HG02870 (cell line): ENCODE measurements around the gene NUB1.

Experiments used
- ATAC-seq: cut with Tn5 transposase; IDR thresholded peaks from one replicate; pipeline ENCODE4 v1.9.1; 2021; ENCODE audit warnings: mild to moderate bottlenecking, moderate library complexity; ENCODE audit not compliant: unreplicated experiment

The NUB1 gene

DNA sequence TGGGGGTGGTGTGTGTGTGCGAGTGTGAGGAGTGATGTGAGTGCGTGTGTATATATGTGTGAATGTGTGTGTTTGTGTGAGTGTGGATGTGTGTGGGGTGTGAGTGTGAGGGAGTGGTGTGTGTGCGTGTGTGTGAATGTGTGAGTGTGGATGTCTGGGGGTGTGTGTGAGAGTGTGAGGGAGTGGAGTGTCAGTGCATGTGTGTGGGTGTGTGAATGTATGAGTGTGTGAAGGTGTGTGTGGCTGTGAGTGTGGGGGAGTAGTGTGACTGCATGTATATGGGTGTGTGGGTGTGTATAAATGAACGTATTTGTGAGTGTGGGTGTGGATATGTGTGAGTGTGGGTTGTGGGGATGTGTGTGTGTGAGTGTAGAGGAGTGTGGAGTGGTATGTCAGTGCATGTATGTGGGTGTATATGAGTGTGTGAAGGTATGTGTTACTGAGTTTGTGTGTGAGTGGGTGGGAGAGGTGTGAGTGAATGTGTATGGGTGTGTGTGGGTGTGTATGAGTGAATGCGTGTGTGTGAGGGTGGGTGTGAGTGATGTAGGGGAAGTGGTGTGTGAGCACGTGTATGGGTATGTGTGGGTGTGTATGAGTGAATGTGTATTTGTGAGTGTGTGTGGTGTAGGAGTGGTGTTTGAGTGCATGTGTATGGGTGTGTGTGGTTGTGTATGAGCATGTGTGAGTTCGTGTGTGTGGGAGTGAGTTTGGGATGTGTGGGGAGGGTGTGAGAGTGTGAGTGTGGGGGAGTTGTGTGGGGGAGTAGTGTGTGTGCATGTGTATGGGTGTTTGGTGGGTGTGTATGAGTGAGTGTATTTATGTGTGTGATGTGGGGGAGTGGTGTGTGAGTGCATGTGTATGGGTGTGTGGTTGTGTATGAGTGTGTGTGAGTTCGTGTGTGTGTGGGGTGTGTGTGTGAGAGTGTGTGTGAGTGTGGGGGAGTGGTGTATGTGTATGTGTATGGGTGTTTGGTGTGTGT, 28.5 kb upstream of the NUB1 start:
- no peak for ATAC-seq

DNA sequence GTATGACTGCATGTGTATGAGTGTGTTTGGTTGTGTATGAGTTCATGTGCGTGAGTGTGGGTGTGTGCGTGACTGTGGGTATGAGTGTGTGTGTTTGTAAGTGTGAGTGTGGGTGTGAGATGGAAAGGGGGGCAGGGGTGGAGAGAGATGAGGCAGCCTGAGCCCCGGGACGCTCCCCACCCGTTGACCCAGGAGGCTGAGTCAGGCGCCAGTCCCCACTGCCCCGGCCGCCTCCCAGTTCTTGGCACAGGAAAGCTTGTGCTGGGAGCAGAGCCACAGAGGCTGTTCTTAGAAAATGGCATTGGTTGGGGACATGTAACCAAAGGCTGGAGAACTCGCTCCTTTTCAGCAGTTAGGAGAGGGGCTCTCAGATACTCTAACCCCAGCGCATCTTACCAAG, 27.8 kb upstream of the NUB1 start:
- no peak for ATAC-seq

DNA sequence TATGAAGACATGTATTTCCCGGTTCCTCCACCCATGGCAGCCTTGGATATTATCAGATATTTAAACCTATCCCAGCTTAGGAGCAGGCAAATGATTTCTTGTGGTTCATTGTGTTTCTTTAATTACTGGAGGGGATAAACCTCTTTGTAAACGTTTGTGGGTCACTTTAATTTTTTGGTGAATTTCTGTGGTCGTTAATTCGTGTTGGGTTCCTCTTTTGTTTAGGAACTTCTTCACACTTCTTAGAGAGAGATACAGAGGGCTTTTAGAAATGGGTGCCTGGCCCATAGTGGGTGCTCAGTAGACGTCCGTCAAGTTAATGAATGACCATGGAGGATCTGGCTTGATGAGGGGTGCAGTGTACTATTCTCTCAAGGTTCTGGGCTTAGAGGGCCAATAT, 27.2 kb upstream of the NUB1 start:
- ATAC-seq: no peak

DNA sequence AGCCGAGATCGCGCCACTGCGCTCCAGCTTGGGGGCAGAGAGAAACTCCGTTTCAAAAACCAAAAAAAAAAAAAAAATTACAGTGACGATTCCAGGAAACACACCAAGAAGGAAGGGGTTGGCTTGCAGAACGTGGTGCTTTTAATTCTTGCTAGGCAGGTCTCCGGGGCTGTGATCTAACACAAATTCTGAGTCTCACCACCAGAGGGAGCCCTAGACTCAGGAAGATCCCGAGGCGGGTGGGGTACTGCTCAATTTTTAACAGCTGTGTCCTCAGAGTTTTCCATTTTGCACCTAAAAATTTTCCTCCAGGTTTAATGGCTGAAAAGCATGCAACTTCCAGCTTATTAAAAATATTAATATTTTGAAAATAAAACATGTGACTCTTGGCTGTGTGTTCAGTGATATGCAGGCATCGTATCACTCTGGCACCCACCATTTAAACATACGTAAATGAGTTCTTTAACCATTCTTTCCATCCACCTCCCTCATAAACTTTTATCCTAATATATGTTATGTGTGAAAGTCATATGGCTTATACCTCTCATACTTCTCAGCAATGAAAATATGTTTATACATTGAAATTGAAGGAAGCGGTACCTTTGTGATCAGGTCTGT, 26.5 kb upstream of the NUB1 start:
- no peak for ATAC-seq

DNA sequence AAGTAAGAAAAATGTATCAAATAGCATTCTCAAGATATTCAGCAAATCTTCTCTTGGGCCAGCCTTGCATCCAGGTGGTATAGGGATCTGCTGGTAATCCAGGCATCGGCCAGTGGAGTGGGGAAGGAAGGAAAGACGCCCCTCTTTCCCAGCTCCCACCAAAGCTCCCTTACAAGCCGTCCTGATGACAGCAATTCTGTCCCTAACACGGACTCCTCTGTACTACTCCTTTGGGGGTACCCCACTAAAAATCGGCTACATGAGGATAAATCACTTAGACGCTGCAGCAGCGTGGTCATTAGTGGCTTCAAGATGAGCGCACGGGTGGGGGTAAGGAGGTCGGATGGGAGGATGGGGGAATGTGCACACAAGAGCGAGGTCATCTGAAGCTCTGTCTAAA, 24.7 kb upstream of the NUB1 start:
- no peak for ATAC-seq

DNA sequence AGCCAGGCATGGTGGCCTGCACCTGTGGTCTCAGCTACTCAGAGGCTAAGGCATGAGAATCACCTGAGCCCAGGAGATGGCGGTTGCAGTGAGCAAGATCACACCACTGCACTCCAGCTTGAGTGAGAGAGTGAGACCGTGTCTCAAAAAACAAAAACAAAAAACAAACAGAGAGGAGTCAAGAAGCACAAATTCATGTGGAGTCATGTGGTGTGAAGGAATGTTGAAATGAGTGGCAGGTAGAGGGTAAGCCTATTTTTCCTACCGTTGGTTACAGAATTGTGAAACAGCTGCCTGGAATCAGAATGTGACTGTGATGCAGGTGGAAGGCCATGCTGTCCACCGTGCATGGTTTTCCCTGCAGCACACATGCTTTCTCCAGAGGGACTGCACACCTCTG, 23.7 kb upstream of the NUB1 start:
- ATAC-seq: no peak

DNA sequence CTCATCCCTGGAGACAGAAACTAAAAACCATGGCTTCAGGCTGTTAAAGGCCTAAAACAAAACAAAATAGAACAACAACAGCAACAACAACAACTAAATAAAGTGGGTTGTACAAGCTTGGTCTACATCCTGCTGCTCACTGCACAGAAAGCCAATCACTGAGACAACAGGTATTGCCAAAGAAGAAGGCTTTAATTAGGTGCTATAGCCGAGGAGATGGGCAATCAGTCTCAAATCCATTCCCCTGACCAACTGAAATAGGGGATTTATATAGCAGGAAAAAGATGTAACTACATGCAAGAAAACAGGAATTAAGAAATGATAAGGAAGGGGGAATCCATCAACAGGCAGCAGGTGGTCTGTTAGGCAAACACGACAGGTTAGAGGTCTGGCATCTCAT, 22.4 kb upstream of the NUB1 start:
- no peak for ATAC-seq

DNA sequence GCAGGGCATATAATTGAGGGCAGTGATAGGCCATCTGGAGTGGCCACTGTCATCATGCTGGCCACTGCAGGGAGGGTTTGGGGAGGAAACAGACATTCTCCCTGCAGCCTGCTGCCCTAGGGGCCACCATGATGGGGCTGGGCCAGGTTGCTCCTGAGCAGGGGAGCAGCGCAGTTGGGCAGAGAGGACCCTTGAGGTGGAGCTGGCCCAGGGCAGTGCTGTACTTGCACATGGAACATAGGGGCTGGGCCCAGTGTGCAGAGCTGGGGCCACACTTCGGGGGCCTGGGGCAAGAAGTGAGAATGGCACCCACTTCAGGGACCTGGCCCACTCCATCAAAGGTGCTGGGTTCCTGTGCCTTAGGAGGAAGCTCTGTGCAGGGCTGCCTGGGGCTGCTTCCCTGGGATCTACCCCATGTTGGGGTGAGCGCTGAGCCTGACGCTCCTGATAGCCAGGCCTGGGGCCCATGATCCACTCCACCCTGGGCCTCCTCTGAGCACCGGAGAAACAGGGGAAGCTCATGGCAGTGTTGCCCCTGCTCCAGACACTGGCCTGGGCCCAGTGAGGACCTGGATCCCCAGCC, 21.3 kb upstream of the NUB1 start:
- ATAC-seq: no peak

DNA sequence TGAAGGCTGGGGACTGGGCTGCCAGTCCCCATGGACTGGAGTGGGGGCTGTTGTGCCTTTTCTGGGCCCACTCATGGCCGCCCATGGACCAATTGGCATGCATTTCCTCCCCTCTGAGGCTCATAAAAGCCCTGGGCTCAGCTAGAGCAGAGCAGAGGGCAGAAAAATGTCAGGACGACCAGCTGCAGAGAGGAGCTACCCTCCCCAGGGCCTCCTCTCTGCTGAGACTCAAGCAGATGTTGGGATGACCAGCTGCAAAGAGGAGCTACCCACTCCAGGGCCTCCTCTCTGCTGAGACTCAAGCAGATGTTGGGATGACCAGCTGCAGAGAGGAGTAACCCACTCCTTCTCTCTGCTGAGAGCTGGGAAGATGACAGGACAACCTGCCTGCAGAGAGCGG, 20.3 kb upstream of the NUB1 start:
- ATAC-seq: no peak

DNA sequence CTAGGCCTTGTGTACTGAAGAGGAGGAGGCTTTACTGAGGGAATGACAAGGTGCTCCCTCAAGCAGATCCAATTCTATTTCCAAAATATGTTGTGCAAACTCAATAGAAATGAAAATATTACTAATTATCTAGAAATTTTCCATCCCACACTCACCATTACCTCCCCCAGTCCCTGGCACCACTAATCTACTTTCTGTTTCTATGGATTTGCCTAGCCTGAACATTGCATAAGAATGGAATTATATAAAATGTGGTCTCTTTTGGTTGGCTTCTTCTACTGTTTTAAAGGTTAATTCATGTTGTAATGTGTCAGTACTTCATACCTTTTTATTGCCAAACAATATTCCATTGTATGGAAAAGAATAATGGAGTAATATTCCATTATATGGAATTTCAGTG, 18.7 kb upstream of the NUB1 start:
- ATAC-seq: no peak

DNA sequence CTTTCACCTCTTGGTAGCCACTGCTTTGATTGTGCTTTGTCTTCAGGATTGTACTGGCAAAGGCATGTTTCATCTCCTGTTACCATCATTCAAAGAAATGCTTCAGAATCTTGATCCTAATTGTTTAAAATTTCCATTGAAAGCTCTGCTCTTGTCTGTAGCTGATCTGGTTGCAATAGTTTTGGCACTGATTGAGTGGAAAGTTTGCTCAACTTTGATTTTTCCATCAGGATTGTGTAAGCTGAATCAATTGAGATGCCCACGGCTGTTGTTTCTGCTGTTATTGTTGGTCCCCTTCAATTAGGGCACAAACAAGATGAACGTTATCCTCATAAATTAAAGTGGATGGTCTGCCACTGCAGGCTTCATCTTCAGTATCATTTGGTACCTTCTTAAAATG, 14.6 kb upstream of the NUB1 start:
- ATAC-seq: no peak

DNA sequence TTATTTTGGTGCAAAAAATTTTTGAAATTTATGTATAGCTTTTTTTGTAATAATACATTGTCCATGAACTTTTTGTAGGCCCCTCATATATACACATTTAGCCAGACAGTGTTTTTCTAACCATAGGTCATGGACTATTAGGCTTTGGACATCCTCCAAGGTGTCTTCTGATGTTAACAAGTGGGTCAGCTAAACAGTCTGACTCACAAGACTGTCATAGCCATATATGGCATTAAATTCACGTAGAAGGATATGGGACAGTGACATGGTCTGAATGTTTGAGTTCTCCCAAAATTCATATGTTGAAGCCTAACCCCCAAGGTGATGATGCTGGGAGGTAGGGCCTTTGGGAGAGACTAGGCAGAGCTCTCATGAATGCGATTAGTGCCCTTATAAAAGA, 14.0 kb upstream of the NUB1 start:
- no peak for ATAC-seq

DNA sequence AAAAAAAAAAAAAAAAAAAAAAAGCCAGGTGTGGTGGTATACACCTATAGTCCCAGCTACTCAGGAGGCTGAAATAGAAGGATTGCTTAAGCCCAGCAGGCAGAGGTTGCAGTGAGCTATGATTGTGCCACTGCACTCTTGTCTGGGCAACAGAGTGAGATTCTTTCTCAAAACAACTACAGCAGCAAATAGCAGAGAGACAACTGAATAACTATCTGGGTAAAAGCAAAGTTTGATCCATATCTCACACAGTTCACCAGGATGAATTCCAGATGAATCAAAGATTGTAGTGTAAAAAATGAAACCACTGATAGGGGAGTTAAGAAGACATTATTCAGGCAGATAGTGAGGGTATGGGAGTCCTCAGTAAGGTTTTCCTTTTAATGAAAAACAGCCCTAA, 11.4 kb upstream of the NUB1 start:
- ATAC-seq: no peak

DNA sequence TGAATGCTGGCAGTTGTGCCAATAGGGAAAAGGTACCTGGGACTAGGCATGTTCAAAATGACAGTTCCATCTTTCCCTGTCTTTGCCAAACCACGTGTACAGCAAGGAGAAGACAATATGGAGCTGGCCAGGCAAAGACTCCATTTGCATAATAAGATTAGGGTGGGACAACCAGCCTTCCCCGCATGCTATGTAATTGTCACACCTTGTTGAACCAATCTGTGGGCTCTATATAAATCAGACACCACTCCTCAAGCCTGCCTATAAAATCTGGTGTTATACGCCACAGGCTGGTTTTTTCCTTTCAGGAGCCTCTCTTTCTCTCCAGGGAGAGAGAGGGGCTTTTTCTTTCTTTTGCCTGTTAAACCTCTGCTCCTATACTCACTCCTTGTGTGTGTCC, 11.0 kb upstream of the NUB1 start:
- no peak for ATAC-seq

DNA sequence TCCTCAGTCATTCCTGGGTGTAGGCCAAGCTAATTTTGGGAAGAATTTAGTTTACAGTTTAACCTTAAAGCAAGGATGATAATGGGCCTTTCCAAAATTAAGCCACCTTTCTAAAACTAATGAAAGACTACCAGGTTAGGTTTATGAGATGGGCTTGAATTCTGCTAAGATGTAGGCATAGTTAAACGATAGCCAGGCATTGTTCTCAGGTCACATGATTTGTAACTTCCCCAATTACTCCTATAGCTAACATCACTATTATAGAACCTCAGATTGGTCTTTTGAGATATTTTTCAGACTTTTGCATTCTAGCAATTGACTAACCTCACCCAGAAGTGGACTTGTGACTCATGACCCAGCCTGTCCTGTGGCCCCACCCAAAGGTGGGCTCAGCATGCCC, 7.0 kb upstream of the NUB1 start:
- no peak for ATAC-seq

DNA sequence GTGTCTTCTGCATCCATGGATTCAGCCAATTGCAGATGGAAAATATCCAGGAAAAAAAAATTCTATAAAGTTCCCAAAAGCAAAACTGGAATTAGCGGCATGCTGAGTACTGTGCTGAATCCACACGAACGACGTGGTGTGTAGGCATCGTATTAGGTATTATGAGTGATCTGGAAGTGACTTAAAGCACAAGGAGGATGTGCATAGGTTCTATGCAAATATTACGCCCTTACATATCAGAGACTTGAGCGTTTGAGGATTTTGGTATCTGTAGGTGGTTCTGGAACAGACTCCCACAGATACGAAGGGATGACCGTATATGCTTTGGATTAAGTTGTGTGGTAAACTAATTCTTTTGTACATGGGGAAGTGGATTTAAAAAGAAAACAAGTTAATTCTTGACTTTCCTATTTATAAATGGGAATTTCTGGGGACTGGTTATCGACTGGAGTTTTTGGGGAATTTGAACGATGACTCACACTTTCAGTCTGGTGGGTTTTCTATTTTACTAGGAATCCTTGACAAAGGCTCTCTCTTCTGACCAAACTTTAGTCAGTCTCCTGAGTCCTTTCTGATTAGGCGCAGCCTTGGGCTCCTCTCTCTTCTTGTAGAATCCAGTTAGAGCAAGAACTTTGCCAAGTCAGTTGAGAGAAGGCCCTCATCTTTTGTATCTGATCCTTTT, 5.4 kb upstream of the NUB1 start:
- no peak for ATAC-seq

DNA sequence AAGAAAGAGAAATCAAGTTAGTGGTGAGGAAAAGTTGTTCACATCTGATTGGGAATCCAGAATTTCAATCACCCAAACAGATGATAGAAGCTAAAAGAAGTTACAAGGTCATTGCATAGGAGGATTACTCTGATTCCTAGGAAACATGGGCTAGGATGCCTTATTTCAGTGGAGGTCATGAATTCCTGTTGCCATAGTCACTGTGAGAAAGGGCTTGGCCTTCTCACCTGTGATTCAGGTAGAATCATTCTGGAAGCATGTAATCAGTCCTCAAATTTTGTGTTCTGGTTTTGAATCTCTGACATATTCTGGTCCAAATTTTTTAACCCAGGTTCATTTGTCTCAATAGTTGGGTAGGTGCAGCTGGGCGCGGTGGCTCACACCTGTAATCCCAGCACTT, 4.3 kb upstream of the NUB1 start:
- no peak for ATAC-seq

DNA sequence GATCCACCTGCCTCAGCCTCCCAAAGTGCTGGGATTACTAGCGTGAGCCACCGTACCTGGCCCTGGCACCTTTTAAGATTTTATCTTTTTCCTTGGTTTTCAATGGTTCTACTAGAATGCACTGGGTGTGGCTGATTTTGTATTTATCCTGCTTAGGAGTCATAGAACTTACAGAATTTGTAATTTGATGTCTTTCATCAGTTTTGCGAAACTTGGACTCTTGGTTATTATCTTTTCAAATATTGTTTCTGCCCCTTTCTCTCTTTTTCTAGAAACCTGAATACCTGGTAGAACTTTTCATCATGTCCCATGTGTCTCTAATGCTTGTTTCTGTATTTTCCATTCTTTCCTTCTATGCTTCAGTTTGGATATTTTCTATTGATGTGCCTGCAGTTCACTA, 2.8 kb upstream of the NUB1 start:
- ATAC-seq: no peak

DNA sequence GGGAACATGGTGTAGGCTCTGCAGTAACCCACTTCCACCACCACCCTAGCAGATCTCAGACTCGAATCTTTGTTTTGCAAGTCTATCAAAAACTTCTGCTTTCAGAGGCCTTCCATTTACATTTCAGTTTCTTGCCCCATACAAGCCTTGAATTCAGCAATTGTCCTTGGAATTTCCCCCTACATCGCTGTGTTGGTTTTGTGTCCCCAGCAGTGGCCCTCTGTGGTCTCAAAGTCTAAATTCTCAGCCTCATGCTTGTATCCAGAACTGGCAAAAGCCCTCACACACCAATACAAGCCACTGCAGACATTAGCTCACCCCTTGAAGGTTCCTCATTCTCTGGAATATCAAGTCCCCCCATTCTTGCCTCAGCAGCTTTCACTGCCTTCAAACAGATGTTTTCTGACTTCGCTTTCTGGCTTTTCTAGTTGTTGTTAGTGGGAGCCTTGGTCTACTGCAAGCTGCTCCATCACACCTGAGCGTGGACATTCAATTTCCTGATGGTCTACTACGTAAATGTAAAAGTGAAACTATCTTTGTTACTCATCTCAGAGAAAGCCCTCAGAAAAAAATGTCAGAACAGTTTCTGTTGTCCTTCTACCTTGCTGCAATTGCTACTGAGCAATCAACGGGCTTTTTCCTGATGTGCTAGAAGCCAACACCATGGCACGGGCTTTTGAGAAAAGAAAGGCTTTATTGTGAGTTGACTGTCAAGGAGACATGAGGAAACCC, 1.8 kb upstream of the NUB1 start:
- ATAC-seq: peak; percentile 37

DNA sequence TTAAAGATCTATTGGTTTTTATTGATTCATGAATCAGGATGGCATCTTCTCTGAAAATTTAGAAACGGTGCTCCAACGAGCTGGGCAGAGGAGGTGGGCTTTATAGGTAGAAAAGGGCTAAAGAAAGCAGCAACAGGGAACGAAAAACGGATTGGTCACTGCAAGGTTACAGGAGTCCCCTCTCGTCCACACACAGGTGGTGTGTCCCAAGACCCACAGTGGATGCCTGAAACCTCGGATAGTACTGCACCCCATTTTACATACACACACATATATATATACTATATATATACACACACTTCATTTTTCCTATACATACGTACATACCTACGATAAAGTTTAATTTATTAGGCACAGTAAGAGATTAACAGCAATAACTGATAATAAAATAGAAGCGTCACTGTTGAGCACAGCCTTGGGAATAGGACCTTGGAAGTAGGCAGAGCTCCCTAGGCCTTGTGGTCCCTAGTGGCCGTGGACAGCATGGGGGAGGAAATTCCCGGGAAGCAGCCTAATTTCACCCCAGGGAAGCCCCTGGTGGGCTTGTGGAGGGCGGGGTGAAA, 737 bp upstream of the NUB1 start:
- no peak for ATAC-seq
